Esophagus (tissue), 2 donors: Measurements from ENCODE around the gene EIF3B. TPM values are rescaled to one million over a fixed set of nuclear protein-coding genes. Genes with fewer than 3 reads are reported as not detected.
A peak's percentile ranks its signal among the peaks of the same experiment; 100 is the strongest.
"Not testable (repeated sequence)": the region's sequence is repeated elsewhere in the genome, so short reads cannot be mapped to it uniquely, and the experiment has no call there.

Experiments
- H3K27ac ChIP-seq, 2 donors: one replicate each; pipeline ENCODE4 v1.5.1; 2013; ENCODE audit warnings: low read depth in 2 of 2, mild to moderate bottlenecking in 2 of 2, inconsistent platforms in 1 of 2, low read length in 1 of 2, moderate library complexity in 1 of 2
- H3K27me3 ChIP-seq, 2 donors: one replicate each; pipeline ENCODE4 v1.6.1; 2013; ENCODE audit warnings: low read length in 2 of 2, control low read depth in 1 of 2, mild to moderate bottlenecking in 1 of 2; ENCODE audit not compliant: insufficient read depth in 2 of 2, control insufficient read depth in 1 of 2
- H3K36me3 ChIP-seq, 2 donors: one replicate each; pipeline ENCODE4 v1.6.1; 2013; ENCODE audit warnings: low read length in 1 of 2; ENCODE audit not compliant: control insufficient read depth in 2 of 2, insufficient read depth in 2 of 2
- H3K4me1 ChIP-seq, 2 donors: one replicate each; pipeline ENCODE4 v1.6.1; 2013; ENCODE audit warnings: low read length in 1 of 2; ENCODE audit not compliant: control insufficient read depth in 2 of 2, insufficient read depth in 2 of 2
- H3K4me3 ChIP-seq, 2 donors: one replicate each; pipeline ENCODE4 v1.5.1; 2013; ENCODE audit warnings: low read length in 2 of 2, mild to moderate bottlenecking in 2 of 2, low read depth in 1 of 2, moderate library complexity in 1 of 2
- H3K9me3 ChIP-seq, 2 donors: one replicate each; pipeline ENCODE4 v1.6.1; 2013; ENCODE audit warnings: mild to moderate bottlenecking in 2 of 2, low read depth in 1 of 2, low read length in 1 of 2, moderate library complexity in 1 of 2; ENCODE audit not compliant: control insufficient read depth in 2 of 2, insufficient read depth in 1 of 2
- WGBS, 2 donors: extraction: QIAGEN DNeasy Blood & Tissue Kit; methylation state at CpG; one replicate each; pipeline ENCODE4 v1.1.7; 2013; 5-methylcytosine and 5-hydroxymethylcytosine counted together
- polyA plus RNA-seq, 2 donors: library from polyadenylated mRNA; stranded (reverse); fragments of 200-250 nt; gene quantifications; one replicate each; pipeline ENCODE4 v1.2.3, GENCODE V29; 2013
- donor health status: healthy with polysubstance abuse.
- donor health status: Bipolar disorder and iron deficiency.

The EIF3B gene
- polyA plus RNA-seq, 2 donors: 54.2 to 85.6 TPM

- not testable (repeated sequence) for H3K4me1 ChIP-seq, H3K4me3 ChIP-seq, H3K9me3 ChIP-seq, H3K27ac ChIP-seq, H3K36me3 ChIP-seq, H3K27me3 ChIP-seq
- 89 to 95% methylated on average over 4 of the region's 4 CpGs for WGBS, 2 donors
Measured at GRCh38 chr7:2332606-2333231, 21.9 kb upstream of the EIF3B start.

- 90 to 91% methylated on average over 20 of the region's 20 CpGs for WGBS, 2 donors
- no peaks in the 10 kb centered on the region for H3K4me1 ChIP-seq
- no peaks in the 10 kb centered on the region for H3K36me3 ChIP-seq
- H3K4me3 ChIP-seq: no peak overlapping the region
- H3K9me3 ChIP-seq: no peaks in the 10 kb centered on the region
- no peaks in the 10 kb centered on the region for H3K27me3 ChIP-seq
- no peak overlapping the region for H3K27ac ChIP-seq
Measured at GRCh38 chr7:2336626-2337299, 17.9 kb upstream of the EIF3B start.

DNA sequence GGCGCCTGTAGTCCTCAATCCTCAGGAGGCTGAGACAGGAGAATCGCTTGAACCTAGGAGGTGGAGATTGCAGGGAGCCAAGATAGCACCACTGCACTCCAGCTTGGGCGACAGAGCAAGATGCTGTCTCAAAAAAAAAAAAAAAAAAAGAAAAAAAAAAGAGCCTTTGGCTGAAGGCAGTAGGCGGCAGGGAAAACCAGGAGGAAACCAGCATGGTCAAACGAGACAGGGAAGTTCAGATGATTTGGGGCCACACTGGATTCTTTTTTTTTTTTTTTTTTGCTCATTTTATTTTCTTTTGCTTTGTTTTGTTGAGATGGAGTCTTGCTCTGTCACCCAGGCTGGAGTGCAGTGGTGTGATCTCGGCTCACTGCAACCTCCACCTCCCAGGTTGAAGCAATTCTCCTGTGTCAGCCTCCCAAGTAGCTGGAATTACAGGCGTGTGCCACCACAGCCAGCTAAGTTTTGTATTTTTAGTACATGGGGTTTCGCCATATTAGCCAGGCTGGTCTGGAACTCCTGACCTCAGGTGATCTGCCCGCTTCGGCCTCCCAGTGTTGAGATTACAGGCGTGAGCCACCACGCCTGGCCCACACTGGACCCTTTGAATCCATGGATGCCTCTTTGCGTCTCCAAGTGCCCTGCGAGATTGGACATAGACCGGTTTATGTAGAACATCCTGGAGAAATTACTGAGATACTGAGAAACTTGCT lies 7.1 kb upstream of the EIF3B start:
- H3K36me3 ChIP-seq, H3K27me3 ChIP-seq, H3K4me1 ChIP-seq, H3K4me3 ChIP-seq, H3K9me3 ChIP-seq, H3K27ac ChIP-seq: not testable (repeated sequence)
- WGBS, 2 donors: 89 to 93% methylated on average over 14 to 15 of the region's 15 CpGs

DNA sequence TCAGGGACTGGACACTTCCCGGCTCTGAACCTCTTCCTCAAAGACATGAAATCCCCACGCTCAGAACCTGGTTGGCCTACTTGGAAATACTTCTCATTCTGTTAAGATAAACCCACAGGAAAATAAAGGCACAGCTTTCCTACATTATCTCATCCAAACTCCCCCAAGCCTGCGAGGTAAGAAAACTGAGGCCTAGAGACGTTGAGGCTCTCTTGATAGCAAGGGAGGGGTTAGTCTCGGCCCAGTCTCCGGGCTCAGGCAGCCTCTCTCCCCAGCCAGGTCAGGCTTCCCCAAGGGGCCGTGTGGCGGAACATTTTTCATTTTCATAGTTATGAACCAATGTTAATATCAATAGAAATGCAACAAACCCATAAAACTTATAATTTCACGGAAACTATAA lies 4.6 kb upstream of the EIF3B start:
- H3K4me1 ChIP-seq: no peaks in the 10 kb centered on the region
- H3K27ac ChIP-seq: no peak overlapping the region
- no peaks in the 10 kb centered on the region for H3K9me3 ChIP-seq
- 89 to 91% methylated on average over 9 of the region's 9 CpGs for WGBS, 2 donors
- no peaks in the 10 kb centered on the region for H3K27me3 ChIP-seq
- no peak overlapping the region for H3K4me3 ChIP-seq
- no peaks in the 10 kb centered on the region for H3K36me3 ChIP-seq

DNA sequence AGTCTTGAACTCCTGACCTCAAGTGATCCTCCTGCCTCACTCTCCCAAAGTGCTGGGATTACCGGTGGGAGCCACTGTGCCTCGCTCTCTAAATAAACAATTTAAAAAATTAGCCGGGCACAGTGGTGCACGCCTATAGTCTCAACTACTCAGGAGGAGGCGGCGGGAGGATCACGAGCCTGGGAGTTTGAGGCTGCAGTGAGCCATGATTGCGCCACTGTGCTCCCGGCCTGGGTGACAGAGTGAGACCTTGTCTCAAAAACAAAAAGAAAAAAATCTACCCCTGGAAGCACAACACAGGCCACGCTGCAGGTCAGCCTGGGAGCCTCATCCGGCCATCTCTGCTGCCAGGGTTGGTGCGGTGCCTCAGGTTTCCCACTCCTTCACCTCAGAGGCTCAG lies 3.8 kb upstream of the EIF3B start:
- H3K27me3 ChIP-seq: no peaks in the 10 kb centered on the region
- no peaks in the 10 kb centered on the region for H3K4me1 ChIP-seq
- no peak overlapping the region for H3K27ac ChIP-seq
- no peaks in the 10 kb centered on the region for H3K36me3 ChIP-seq
- H3K4me3 ChIP-seq: no peak overlapping the region
- WGBS, 2 donors: 92 to 93% methylated on average over 12 of the region's 12 CpGs
- no peaks in the 10 kb centered on the region for H3K9me3 ChIP-seq

- Histone ChIP-seq H3K4me3 (peak overlapping the region; percentile 99 to 100), H3K4me1 (peaks cover 0 to 3% of the 10 kb centered on the region in 2 donors), H3K9me3 (no peaks in the 10 kb centered on the region), H3K27ac (peak overlapping the region; percentile 94 to 98), H3K27me3 (no peaks in the 10 kb centered on the region), H3K36me3 (peaks cover 0 to 3% of the 10 kb centered on the region in 2 donors)
- WGBS, 2 donors: 53 to 62% methylated on average over 22 of the region's 22 CpGs
Measured at GRCh38 chr7:2353113-2353935, 1.3 kb upstream of the EIF3B start.

GRCh38 chr7:2353936-2354185 lies 766 bp upstream of the EIF3B start:
- peaks cover 0 to 3% of the 10 kb centered on the region in 2 donors for H3K36me3 ChIP-seq
- 0% methylated on average over 26 of the region's 26 CpGs for WGBS, 2 donors
- H3K4me1 ChIP-seq: peaks cover 0 to 3% of the 10 kb centered on the region in 2 donors
- no peaks in the 10 kb centered on the region for H3K9me3 ChIP-seq
- peak overlapping the region; percentile 99 to 100 for H3K4me3 ChIP-seq
- peak overlapping the region; percentile 94 to 98 for H3K27ac ChIP-seq
- H3K27me3 ChIP-seq: no peaks in the 10 kb centered on the region

- peaks cover 0 to 3% of the 10 kb centered on the region in 2 donors for H3K4me1 ChIP-seq
- peaks cover 0 to 3% of the 10 kb centered on the region in 2 donors for H3K36me3 ChIP-seq
- peak overlapping the region; percentile 94 to 98 for H3K27ac ChIP-seq
- no peaks in the 10 kb centered on the region for H3K9me3 ChIP-seq
- 0% methylated on average over 83 to 92 of the region's 92 CpGs for WGBS, 2 donors
- H3K4me3 ChIP-seq: peak overlapping the region; percentile 99 to 100
- H3K27me3 ChIP-seq: no peaks in the 10 kb centered on the region
Measured at GRCh38 chr7:2354939-2355704, 495 bp downstream of the EIF3B start.

- WGBS, 2 donors: 4% methylated on average over 9 of the region's 9 CpGs
- peaks cover 0 to 3% of the 10 kb centered on the region in 2 donors for H3K4me1 ChIP-seq
- no peaks in the 10 kb centered on the region for H3K9me3 ChIP-seq
- H3K27me3 ChIP-seq: no peaks in the 10 kb centered on the region
- peaks cover 0 to 4% of the 10 kb centered on the region in 2 donors for H3K36me3 ChIP-seq
- H3K27ac ChIP-seq: peak overlapping the region in 1 of 2 donors; percentile 94
- H3K4me3 ChIP-seq: peak overlapping the region; percentile 99 to 100
Measured at GRCh38 chr7:2355705-2356008, 1.0 kb downstream of the EIF3B start.
